Sigmoid colon (tissue), 7 donors: ENCODE results near the gene CELSR2. TPM values are rescaled to one million over a fixed set of nuclear protein-coding genes. Genes with fewer than 3 reads are reported as not detected.

Experiments used
- DNase-seq: peaks from one replicate; pipeline ENCODE4 v3.0.0-alpha.2; 2019
- H3K27ac ChIP-seq, 4 donors: fragments of 200-600 bp; sonication (generic); one replicate each; pipeline ENCODE4 v1.5.1; 2016 to 2019; ENCODE audit warnings: mild to moderate bottlenecking in 1 of 4
- H3K27me3 ChIP-seq, 3 donors: fragments of 200-600 bp; sonication (generic); one replicate each; pipeline ENCODE4 v1.5.1; 2019; ENCODE audit warnings: mild to moderate bottlenecking in 1 of 3
- H3K36me3 ChIP-seq, 4 donors: fragments of 200-600 bp; sonication (generic); one replicate each; pipeline ENCODE4 v1.5.1; 2016 to 2019
- H3K4me1 ChIP-seq, 4 donors: fragments of 200-600 bp; sonication (generic); one replicate each; pipeline ENCODE4 v1.5.1; 2017 to 2019
- H3K4me3 ChIP-seq, 4 donors: fragments of 200-600 bp; sonication (generic); one replicate each; pipeline ENCODE4 v1.5.1; 2017 to 2019; ENCODE audit warnings: mild to moderate bottlenecking in 2 of 4, moderate library complexity in 1 of 4
- H3K9me3 ChIP-seq, 4 donors: fragments of 200-600 bp in 3 of 4; sonication (generic) in 3 of 4; one replicate each; pipeline versions ENCODE4 v1.5.1 to v1.6.1; 2013 to 2019
- EP300 ChIP-seq, 4 donors: sonication (generic); formaldehyde crosslinking; IDR thresholded peaks; one replicate each; pipeline ENCODE4 v1.6.1; 2017; ENCODE audit warnings: antibody characterized with exemption in 4 of 4
- POLR2A ChIP-seq, 2 donors: fragments of 450-650 bp; IDR thresholded peaks; one replicate each; pipeline ENCODE4 v1.6.1; 2016; ENCODE audit warnings: antibody characterized with exemption in 2 of 2, mild to moderate bottlenecking in 2 of 2, moderate library complexity in 2 of 2
- POLR2AphosphoS5 ChIP-seq, 4 donors: sonication (generic); formaldehyde crosslinking; IDR thresholded peaks; one replicate each; pipeline ENCODE4 v1.6.1; 2017; ENCODE audit warnings: antibody characterized with exemption in 4 of 4
- WGBS, 2 donors: extraction: QIAGEN DNeasy Blood & Tissue Kit; methylation state at CpG; one replicate each; pipeline ENCODE4 v1.1.7; 2013; 5-methylcytosine and 5-hydroxymethylcytosine counted together
- intact Hi-C: fragments of 100-400 bp; cut with DNase I; formaldehyde crosslinking; loops from one replicate; pipeline ENCODE4 v1.15.1; 2023
- polyA plus RNA-seq, 3 donors: library from polyadenylated mRNA; stranded (reverse); fragments of 200-250 nt; gene quantifications; one replicate each; pipeline ENCODE4 v1.2.3, GENCODE V29; 2013
- total RNA-seq, 4 donors: library from RNA; depleted of rRNA; stranded (reverse); fragments of >200 nt; gene quantifications; one replicate each; pipeline ENCODE4 v1.1.0, GENCODE V29; 2016
- TF ChIP-seq, protein P1 (sequence below), 4 experiments: fragments of 450-650 bp in 3 of 4; fragments of 200-600 bp in 1 of 4; IDR thresholded peaks; one replicate each; pipeline ENCODE4 v1.5.1; 2016 to 2019; ENCODE audit warnings: antibody characterized with exemption in 4 of 4, mild to moderate bottlenecking in 3 of 4, moderate library complexity in 2 of 4
- donor health status: healthy with polysubstance abuse.
- donor health status: Bipolar disorder and iron deficiency.
- donor health status: healthy.

The CELSR2 gene
- total and polyA plus RNA-seq, 7 donors = under 0.01 to 10.8 (median 3.6) TPM

DNA sequence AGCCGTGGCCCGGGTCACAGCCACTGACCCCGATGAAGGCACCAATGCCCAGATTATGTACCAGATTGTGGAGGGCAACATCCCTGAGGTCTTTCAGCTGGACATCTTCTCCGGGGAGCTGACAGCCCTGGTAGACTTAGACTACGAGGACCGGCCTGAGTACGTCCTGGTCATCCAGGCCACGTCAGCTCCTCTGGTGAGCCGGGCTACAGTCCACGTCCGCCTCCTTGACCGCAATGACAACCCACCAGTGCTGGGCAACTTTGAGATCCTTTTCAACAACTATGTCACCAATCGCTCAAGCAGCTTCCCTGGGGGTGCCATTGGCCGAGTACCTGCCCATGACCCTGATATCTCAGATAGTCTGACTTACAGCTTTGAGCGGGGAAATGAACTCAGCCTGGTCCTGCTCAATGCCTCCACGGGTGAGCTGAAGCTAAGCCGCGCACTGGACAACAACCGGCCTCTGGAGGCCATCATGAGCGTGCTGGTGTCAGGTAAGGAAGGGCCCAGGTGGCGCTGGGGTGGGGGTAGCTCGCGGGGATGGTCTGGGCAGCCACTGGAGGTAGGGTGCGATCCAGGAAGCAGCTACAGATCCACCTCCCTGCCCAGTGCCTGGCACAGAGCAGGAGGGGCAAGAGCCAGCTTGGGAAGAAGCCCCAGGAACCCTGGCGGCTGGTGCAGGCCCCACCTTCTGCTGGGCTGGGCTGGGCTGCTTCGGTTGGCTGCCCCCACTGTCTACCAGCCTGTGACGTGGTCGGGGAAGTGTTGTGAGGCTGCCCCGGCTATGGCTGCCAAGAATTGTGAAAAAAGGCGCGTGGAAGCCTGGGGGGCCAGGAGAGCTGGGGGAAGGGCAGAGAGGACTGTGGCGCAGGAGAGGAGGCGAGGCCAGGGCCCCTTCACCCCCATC is 3.8 kb downstream of the CELSR2 start:
- Histone ChIP-seq H3K27me3 (no peaks in the 10 kb centered on the region), H3K9me3 (no peaks in the 10 kb centered on the region), H3K36me3 (no peaks in the 10 kb centered on the region), H3K27ac (peak overlapping the region; percentile 84 to 89 (median 86)), H3K4me3 (peak overlapping the region; percentile 13 to 34 (median 27)), H3K4me1 (peaks cover 0 to 44% (median 41%) of the 10 kb centered on the region in 4 donors)
- DNase-seq = peak; percentile 94
- 86 to 91% methylated on average over 33 of the region's 33 CpGs for WGBS, 2 donors
- TF ChIP-seq POLR2A (IDR thresholded peaks at IDR 0.05) (no peak), EP300 (IDR thresholded peaks at IDR 0.05) (no peak), POLR2AphosphoS5 (IDR thresholded peaks at IDR 0.05) (peak; percentile 20 to 47 (median 30))
- intact Hi-C loops = no loop called here

DNA sequence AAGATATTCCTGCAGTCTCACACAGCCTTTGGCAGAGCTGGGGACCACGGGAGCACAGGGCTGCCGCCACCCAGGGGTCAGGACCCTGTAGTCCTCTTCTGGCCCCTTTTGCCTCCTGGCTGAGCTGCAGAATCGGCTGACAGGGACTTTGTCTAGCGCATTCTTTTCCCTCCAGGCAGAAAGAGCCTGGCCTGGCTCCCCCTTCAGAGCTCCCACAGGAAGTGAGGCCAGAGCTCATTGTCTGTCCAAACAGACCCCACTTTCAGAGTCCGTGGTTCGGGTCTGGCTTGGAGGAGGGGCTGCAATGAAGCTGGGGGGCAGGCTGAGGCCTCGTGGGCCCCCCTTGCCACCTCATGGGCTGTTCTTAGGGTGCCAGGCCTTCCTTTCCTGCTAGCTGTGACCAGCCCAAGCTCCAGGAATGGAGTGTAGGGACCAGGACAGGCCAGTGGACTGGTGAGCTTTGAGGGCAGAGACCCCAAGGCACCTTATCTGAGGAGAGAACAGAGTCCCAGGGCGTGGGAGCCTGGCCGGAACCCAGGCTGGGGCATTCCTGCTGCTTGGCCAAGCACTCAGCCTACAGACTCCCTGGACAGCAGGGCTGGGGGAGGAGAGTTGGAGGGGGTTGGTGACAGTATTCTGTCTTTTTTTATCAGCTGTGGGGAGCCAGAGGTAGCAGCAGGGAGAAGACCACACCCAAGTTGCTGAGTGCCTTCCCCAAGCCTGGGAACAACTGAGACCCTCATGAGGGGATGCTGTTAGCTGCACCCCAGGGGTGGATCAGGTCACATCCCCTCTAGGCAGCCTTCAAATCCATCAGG is 4.7 kb downstream of the CELSR2 start:
- Histone ChIP-seq H3K27me3 (no peaks in the 10 kb centered on the region), H3K4me1 (peaks cover 0 to 41% (median 37%) of the 10 kb centered on the region in 4 donors), H3K9me3 (no peaks in the 10 kb centered on the region), H3K4me3 (peak overlapping the region; percentile 13 to 34 (median 27)), H3K36me3 (peaks cover 0 to 7% (median 2%) of the 10 kb centered on the region in 4 donors), H3K27ac (peak overlapping the region; percentile 84 to 89 (median 86))
- DNase-seq = no peak
- 60 to 63% methylated on average over 9 of the region's 9 CpGs for WGBS, 2 donors
- intact Hi-C loops = no loop called here
- no peak for TF ChIP-seq EP300 (IDR thresholded peaks at IDR 0.05)
- no peak for TF ChIP-seq POLR2A (IDR thresholded peaks at IDR 0.05)
- no peak for TF ChIP-seq POLR2AphosphoS5 (IDR thresholded peaks at IDR 0.05)
- TF ChIP-seq, protein P1, sequence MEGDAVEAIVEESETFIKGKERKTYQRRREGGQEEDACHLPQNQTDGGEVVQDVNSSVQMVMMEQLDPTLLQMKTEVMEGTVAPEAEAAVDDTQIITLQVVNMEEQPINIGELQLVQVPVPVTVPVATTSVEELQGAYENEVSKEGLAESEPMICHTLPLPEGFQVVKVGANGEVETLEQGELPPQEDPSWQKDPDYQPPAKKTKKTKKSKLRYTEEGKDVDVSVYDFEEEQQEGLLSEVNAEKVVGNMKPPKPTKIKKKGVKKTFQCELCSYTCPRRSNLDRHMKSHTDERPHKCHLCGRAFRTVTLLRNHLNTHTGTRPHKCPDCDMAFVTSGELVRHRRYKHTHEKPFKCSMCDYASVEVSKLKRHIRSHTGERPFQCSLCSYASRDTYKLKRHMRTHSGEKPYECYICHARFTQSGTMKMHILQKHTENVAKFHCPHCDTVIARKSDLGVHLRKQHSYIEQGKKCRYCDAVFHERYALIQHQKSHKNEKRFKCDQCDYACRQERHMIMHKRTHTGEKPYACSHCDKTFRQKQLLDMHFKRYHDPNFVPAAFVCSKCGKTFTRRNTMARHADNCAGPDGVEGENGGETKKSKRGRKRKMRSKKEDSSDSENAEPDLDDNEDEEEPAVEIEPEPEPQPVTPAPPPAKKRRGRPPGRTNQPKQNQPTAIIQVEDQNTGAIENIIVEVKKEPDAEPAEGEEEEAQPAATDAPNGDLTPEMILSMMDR (IDR thresholded peaks at IDR 0.05) = no peak

GRCh38 chr1:109254621-109255096 is 5.3 kb downstream of the CELSR2 start:
- intact Hi-C loops = no loop called here
- TF ChIP-seq POLR2A (IDR thresholded peaks at IDR 0.05) (no peak), POLR2AphosphoS5 (IDR thresholded peaks at IDR 0.05) (no peak), EP300 (IDR thresholded peaks at IDR 0.05) (no peak)
- TF ChIP-seq, protein P1 (IDR thresholded peaks at IDR 0.05) = no peak
- peak overlapping the region; percentile 84 to 89 (median 86) for H3K27ac ChIP-seq
- no peak for DNase-seq
- H3K9me3 ChIP-seq = no peaks in the 10 kb centered on the region
- peaks cover 0 to 12% (median 4%) of the 10 kb centered on the region in 4 donors for H3K36me3 ChIP-seq
- 63 to 83% methylated on average over 7 of the region's 7 CpGs for WGBS, 2 donors
- no peaks in the 10 kb centered on the region for H3K27me3 ChIP-seq
- peaks cover 0 to 38% (median 34%) of the 10 kb centered on the region in 4 donors for H3K4me1 ChIP-seq
- H3K4me3 ChIP-seq = no peak overlapping the region

DNA sequence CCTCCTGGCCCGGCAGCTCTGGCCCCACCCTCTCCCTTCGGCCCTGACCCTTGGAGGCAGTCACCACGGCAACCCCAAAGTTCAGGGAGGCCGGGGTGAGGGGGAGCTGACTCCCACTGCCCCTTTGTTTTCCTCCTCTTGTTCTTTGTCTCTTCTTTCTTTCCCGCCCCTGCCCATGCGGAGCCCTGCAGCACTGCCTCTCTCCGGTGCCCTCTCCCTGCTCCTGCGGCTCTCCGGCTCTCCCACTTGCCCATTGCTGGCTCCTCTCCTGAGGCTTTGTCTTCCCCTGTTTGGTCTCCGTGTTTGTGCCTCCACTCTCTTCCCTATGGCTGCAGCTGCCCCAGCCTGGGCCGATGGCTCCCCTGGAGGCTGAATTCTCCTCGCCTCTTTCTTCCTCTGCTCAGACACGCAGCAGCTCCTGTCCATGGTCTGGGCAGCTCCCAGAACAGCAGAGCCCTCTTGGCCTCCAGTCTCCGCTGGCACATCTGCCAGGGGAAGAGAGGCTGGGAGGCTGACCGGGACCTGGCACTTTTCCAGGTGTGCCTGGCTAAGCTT is 5.8 kb downstream of the CELSR2 start:
- peak overlapping the region; percentile 84 to 89 (median 86) for H3K27ac ChIP-seq
- no peaks in the 10 kb centered on the region for H3K27me3 ChIP-seq
- intact Hi-C loops = no loop called here
- 67 to 73% methylated on average over 15 of the region's 15 CpGs for WGBS, 2 donors
- no peak overlapping the region for H3K4me3 ChIP-seq
- no peak for DNase-seq
- no peaks in the 10 kb centered on the region for H3K9me3 ChIP-seq
- peaks cover 0 to 12% (median 4%) of the 10 kb centered on the region in 4 donors for H3K36me3 ChIP-seq
- peaks cover 0 to 36% (median 32%) of the 10 kb centered on the region in 4 donors for H3K4me1 ChIP-seq
- TF ChIP-seq POLR2A (IDR thresholded peaks at IDR 0.05) (no peak), POLR2AphosphoS5 (IDR thresholded peaks at IDR 0.05) (no peak), EP300 (IDR thresholded peaks at IDR 0.05) (no peak)
- TF ChIP-seq, protein P1 (IDR thresholded peaks at IDR 0.05) = no peak
